Heart right ventricle (tissue), 16 donors: ENCODE results near the gene RHOA. TPM values are rescaled to one million over a fixed set of nuclear protein-coding genes. Genes with fewer than 3 reads are reported as not detected.

Experiments used
- ATAC-seq, 8 donors: fragments of 200-7000 bp; cut with Tn5 transposase; one replicate each; pipeline ENCODE4 v1.9.1; 2020; ENCODE audit warnings: mild to moderate bottlenecking in 8 of 8, moderate library complexity in 8 of 8, moderate number of reproducible peaks in 1 of 8
- DNase-seq, 2 donors: peaks; one replicate each; pipeline ENCODE4 v3.0.0-alpha.2; 2020
- H3K27ac ChIP-seq, 10 donors: fragments of 200-600 bp; sonication (generic) in 2 of 10; one replicate each; pipeline versions ENCODE4 v1.5.0 to v1.8.0; 2020 to 2022; ENCODE audit warnings: mild to moderate bottlenecking in 3 of 10
- H3K27me3 ChIP-seq, 7 donors: fragments of 200-600 bp; one replicate each; pipeline ENCODE4 v1.8.0; 2021 to 2022; ENCODE audit warnings: mild to moderate bottlenecking in 2 of 7
- H3K36me3 ChIP-seq, 9 donors: fragments of 200-600 bp; sonication (generic) in 1 of 9; one replicate each; pipeline versions ENCODE4 v1.5.0 to v1.8.0; 2020 to 2022; ENCODE audit warnings: mild to moderate bottlenecking in 2 of 9
- H3K4me1 ChIP-seq, 9 donors: fragments of 200-600 bp; sonication (generic) in 1 of 9; one replicate each; pipeline versions ENCODE4 v1.5.0 to v1.8.0; 2020 to 2022; ENCODE audit warnings: mild to moderate bottlenecking in 4 of 9
- H3K4me3 ChIP-seq, 10 donors: fragments of 200-600 bp; sonication (generic) in 2 of 10; one replicate each; pipeline versions ENCODE4 v1.5.0 to v1.8.0; 2020 to 2022; ENCODE audit warnings: mild to moderate bottlenecking in 7 of 10, moderate library complexity in 2 of 10
- H3K9me3 ChIP-seq, 11 donors: fragments of 200-600 bp in 10 of 11; sonication (generic) in 2 of 11; one replicate each; pipeline versions ENCODE4 v1.5.0 to v1.8.0; 2013 to 2022; ENCODE audit warnings: mild to moderate bottlenecking in 2 of 11, control low read depth in 1 of 11, moderate library complexity in 1 of 11
- CTCF ChIP-seq, 9 donors: fragments of 200-600 bp; sonication (generic) in 2 of 9; IDR thresholded peaks; one replicate each; pipeline versions ENCODE4 v1.5.0 to v1.8.0; 2021 to 2022; ENCODE audit warnings: antibody characterized with exemption in 9 of 9, mild to moderate bottlenecking in 5 of 9, moderate library complexity in 1 of 9
- WGBS, 2 donors: extraction: QIAGEN DNeasy Blood & Tissue Kit; methylation state at CpG; one replicate each; pipeline ENCODE4 v1.1.7; 2013; ENCODE audit warnings: inconsistent platforms in 1 of 2; 5-methylcytosine and 5-hydroxymethylcytosine counted together
- intact Hi-C, 10 donors: fragments of 100-400 bp; cut with DNase I; formaldehyde crosslinking; loops; one replicate each; pipeline versions ENCODE4 v1.11.1 to v1.14.2; 2022
- polyA plus RNA-seq, 2 donors: library from polyadenylated mRNA; stranded (reverse); fragments of 200-250 nt; gene quantifications; one replicate each; pipeline ENCODE4 v1.2.3, GENCODE V29; 2013
- total RNA-seq, 10 donors: library from RNA; stranded (reverse); fragmentation: NEBNext Ultra II Directional in 3 of 10; extraction: Animal tissue kit (Norgen Biotek cat#: 25700) in 3 of 10; gene quantifications; one replicate each; pipeline versions ENCODE4 v1.2.1 to v1.2.4, GENCODE V29; 2021 to 2023
- donor health status: Arrhythmogenic right ventricular cardiomyopathy.
- donor health status: ischemic (EF 13 %, LVEDD 7.1; RV severe dilation, severe dysfunction).
- donor health status: healthy with polysubstance abuse.
- donor health status: DM: no; HTN: yes; CAD: no.
- donor health status: DM: no; HTN: no; CAD: no.
- donor health status: ischemic (EF 25% LVEDD 6.9; RV normal size, moderate dysfunction).
- donor health status: ischemic (EF 25% LVEDD 5.7; RV mildly dilated, moderate dysfunction).
- donor health status: healthy.
- donor health status: DM: yes; HTN: yes; CAD: no.
- donor health status: Ischemic cardiomyopathy.
- donor health status: ischemic (EF 35%, LVEDD 5.7; RV mildly dilated, moderate dysfunction).
- donor health status: nonischemic (EF 11% LVEDD 7.7; RV severe dilation, severe dysfunction).
- donor health status: DM: yes; HTN: yes; CAD: no.
- donor health status: PGD.
- donor health status: ischemic (EF 29% LVEDD 5.4; RV normal size, mild dysfunction).
- donor health status: nonischemic (EF 23%, LVEDD 6.1; RV moderate dilation, normal function).

RHOA gene
- total and polyA plus RNA-seq, 12 donors = 139 to 335 (median 250) TPM

GRCh38 chr3:49370585-49371290 lies 41.0 kb downstream of the RHOA start:
- Histone ChIP-seq H3K4me3 (no peak overlapping the region), H3K4me1 (peaks cover 0 to 25% (median 0%) of the 10 kb centered on the region in 9 donors), H3K9me3 (no peaks in the 10 kb centered on the region), H3K27me3 (no peaks in the 10 kb centered on the region), H3K27ac (no peak overlapping the region), H3K36me3 (peaks cover 0 to 100% (median 68%) of the 10 kb centered on the region in 9 donors)
- DNase-seq (no peak), ATAC-seq (no peak)
- no peak for TF ChIP-seq CTCF (IDR thresholded peaks at IDR 0.05)
- 88 to 91% methylated on average over 6 of the region's 6 CpGs for WGBS, 2 donors
- intact Hi-C loops = no loop called here

GRCh38 chr3:49362561-49362960 lies 49.2 kb downstream of the RHOA start:
- DNase-seq (no peak), ATAC-seq (no peak)
- H3K9me3 ChIP-seq = no peaks in the 10 kb centered on the region
- peaks cover 6 to 23% (median 16%) of the 10 kb centered on the region in 9 donors for H3K4me1 ChIP-seq
- no peaks in the 10 kb centered on the region for H3K27me3 ChIP-seq
- WGBS, 2 donors = 82 to 88% methylated on average over 3 of the region's 3 CpGs
- TF ChIP-seq CTCF (IDR thresholded peaks at IDR 0.05) = no peak
- H3K36me3 ChIP-seq = peaks cover 0 to 91% (median 68%) of the 10 kb centered on the region in 9 donors
- intact Hi-C loops = loop anchor here in 1 of 10 donors (5.0 kb wide), 1 partner anchor 40 kb away; no protein-coding TSS in a partner anchor
- H3K4me3 ChIP-seq = no peak overlapping the region
- no peak overlapping the region for H3K27ac ChIP-seq

GRCh38 chr3:49359623-49360022 lies 52.2 kb downstream of the RHOA start:
- WGBS, 2 donors = 85% methylated on average over 2 of the region's 2 CpGs
- DNase-seq (no peak), ATAC-seq (no peak)
- intact Hi-C loops = loop anchor here in 6 of 10 donors (2.0 to 5.0 kb wide), 5 partner anchors 19 to 53 kb away; partner anchors contain the start of genes RHOA (in 5 of the 6), TCTA (in 4 of the 6) and USP4 (in 1 of the 6)
- no peak for TF ChIP-seq CTCF (IDR thresholded peaks at IDR 0.05)
- Histone ChIP-seq H3K27me3 (no peaks in the 10 kb centered on the region), H3K36me3 (peaks cover 0 to 84% (median 48%) of the 10 kb centered on the region in 9 donors), H3K27ac (peak overlapping the region in 6 of 10 donors; percentile 91 to 96 (median 93)), H3K4me3 (peak overlapping the region in 1 of 10 donors; percentile 72), H3K4me1 (peaks cover 6 to 48% (median 40%) of the 10 kb centered on the region in 9 donors), H3K9me3 (no peaks in the 10 kb centered on the region)

- Histone ChIP-seq H3K9me3 (no peaks in the 10 kb centered on the region), H3K27me3 (no peaks in the 10 kb centered on the region), H3K36me3 (peaks cover 0 to 78% (median 41%) of the 10 kb centered on the region in 9 donors), H3K27ac (peak overlapping the region; percentile 74 to 96 (median 92)), H3K4me1 (peaks cover 6 to 48% (median 40%) of the 10 kb centered on the region in 9 donors), H3K4me3 (peak overlapping the region in 9 of 10 donors; percentile 60 to 91 (median 81))
- TF ChIP-seq CTCF (IDR thresholded peaks at IDR 0.05) = no peak
- 26 to 37% methylated on average over 3 of the region's 3 CpGs for WGBS, 2 donors
- DNase-seq (no peak), ATAC-seq (peak in 7 of 8 donors; percentile 2 to 43 (median 20))
- intact Hi-C loops = loop anchor here in 6 of 10 donors (2.0 to 5.0 kb wide), 4 partner anchors 18 to 53 kb away; partner anchors contain the start of genes RHOA (in 5 of the 6), TCTA (in 4 of the 6) and USP4 (in 1 of the 6)
Observed at GRCh38 chr3:49358884-49359225, 52.9 kb downstream of the RHOA start.
